GM21723 (cell line): ENCODE measurements around the gene PMM1.
"Not testable (repeated sequence)": the region's sequence is repeated elsewhere in the genome, so short reads cannot be mapped to it uniquely, and the experiment has no call there.

Experiments used
- ATAC-seq: cut with Tn5 transposase; IDR thresholded peaks from one replicate; pipeline ENCODE4 v1.9.1; 2021; ENCODE audit warnings: mild to moderate bottlenecking, moderate library complexity; ENCODE audit not compliant: unreplicated experiment

Gene PMM1

DNA sequence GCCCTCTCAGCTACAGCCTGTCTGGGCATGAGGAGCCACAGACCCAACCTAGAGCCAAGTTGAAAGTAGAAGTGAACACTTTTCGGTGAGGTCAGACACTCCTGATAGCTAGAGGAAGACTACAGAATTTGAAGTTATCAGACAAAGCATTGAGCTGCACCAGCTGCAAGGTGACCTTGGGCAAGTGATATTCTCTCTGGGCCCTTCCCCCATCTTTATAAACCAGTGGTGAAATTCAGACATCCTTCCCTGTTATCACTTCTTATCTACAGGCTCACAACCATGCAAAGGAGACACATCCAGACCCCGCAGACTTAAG, 8.0 kb upstream of the PMM1 start:
- ATAC-seq = no peak

DNA sequence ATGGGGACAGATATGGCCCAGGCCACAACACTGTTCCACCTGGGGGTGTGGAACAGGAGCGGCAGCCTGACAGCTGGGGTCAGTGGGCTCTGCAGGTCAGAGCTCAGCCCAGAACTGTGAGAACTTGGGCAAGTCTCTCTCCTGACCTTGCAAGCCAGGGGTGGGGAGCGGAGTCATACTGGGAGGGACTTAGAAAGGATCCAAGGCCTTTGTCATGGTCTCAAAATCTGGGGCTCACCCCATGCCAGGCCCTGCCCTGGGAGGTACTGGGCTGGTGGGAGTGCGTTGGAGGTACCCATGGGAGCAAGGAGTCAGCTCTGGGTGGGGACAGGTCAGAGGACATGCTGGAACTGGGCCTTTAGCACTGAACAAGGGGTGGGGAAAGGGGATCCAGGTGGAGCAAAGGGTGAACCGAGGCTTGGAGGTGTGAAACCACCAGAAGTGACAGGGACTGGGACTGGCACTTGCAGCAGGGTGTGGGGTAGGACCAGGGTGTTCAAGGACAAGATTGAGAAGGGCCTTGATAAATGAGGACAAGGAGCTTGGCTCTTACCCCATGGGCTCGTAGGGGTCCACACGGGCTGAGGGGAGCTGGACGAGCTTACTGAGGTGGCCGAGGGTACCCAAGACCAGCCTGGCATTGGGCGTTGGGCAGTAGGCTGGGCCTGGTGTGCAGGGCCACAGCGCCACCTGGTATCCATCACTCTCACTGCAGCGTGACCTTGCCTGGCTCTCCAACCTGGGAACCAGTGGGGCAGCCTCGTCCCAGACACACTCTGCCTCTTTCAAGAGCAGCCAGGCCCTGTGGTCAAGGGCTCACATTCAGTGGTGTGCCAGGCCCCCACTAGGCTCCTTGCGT, 7.4 kb upstream of the PMM1 start:
- ATAC-seq = no peak

DNA sequence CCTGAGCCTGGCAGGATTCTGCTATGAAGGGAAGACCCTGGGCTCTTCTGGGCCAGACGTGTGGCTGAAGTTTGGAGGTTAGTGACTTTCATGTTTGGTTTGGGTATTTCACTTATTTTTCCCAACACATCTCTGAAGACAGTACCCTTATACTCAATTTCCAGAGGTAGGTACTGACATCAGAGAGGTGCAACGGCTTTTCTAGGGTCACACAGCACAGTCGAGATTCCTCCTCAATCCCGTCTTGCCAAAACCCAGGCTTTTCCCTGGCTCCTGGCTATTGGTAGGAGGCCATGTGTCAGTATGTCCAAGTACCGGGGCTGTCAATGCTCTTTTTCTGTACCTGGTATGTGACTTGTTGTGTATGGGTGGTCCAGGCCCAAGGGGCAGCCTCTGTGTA, 6.1 kb upstream of the PMM1 start:
- ATAC-seq = no peak

DNA sequence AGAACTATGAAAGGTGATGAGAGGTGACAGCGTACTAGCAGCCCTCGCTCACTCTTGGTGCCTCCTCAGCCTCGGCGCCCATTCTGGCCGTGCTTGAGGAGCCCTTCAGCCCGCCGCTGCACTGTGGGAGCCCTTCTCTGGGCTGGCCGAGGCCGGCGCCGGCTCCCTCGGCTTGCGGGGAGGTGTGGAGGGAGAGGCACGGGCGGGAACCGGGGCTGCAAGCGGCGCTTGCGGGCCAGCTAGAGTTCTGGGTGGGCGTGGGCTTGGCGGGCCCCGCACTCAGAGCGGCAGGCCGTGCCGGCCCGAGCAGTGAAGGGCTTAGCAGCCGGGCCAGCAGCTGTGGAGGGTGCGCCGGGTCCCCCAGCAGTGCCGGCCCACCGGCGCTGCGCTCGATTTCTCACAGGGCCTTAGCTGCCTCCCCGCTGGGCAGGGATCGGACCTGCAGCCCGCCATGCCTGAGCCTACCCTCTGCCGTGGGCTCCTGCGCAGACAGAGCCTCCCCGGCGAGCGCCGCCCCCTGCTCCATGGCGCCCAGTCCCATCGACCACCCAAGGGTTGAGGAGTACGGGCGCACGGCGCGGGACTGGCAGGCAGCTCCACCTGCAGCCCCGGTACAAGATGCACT, 3.8 kb upstream of the PMM1 start:
- ATAC-seq = not testable (repeated sequence)

DNA sequence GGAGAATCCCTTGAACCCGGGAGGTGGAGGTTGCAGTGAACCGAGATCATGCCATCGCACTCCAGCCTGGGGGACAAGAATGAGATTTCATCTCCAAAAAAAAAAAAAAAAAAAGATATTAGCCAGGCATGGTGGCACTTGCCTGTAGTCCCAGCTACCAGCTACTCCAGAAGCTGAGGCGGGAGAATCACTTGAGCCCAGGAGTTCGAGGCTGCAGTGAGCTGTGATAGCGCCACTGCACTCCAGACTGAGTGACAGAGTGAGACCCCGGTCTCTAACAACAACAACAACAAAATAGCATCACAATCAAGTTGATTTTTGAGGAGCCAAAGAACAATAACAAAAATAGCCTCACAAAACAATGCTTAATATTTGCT, 2.3 kb downstream of the PMM1 start:
- no peak for ATAC-seq

DNA sequence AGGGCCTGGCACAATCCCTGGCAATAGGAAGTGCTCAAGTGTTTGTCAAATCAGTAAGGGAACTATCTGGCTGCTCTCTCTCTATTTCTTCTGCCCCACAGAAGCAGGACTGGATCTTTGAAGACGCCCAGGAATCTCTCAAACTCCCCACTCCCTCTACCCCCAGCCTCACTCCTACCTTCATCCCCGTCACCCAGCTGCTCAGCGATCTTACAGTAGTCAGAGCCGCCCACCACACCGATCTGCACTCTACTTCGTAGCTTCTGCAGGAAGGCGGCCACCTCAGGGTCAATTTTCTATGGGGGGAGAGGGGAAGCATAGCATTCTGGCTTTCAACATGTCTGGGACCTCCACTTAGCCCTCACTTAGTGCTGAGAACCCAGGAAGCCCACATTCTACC, 3.7 kb downstream of the PMM1 start:
- ATAC-seq = no peak

DNA sequence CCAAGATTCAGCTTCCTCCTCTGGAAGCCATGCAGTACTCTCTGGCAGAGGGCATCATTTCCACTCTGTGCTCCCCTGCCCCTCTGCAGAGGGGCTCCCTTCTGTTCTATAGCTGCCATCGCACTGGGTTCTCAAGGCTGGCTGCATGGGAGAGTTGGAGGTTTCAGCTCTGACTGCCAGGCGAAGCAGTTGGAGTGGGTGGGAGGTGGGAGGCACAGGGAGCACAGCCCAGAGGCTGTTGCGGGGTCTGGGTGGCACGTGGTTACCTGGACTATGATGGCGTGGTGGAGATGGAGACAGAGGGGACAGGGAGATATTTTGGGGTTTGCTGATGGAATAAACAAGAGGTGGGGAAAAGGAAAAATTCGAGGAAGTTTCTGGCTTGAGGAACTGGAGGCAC, 4.8 kb downstream of the PMM1 start:
- ATAC-seq = no peak

DNA sequence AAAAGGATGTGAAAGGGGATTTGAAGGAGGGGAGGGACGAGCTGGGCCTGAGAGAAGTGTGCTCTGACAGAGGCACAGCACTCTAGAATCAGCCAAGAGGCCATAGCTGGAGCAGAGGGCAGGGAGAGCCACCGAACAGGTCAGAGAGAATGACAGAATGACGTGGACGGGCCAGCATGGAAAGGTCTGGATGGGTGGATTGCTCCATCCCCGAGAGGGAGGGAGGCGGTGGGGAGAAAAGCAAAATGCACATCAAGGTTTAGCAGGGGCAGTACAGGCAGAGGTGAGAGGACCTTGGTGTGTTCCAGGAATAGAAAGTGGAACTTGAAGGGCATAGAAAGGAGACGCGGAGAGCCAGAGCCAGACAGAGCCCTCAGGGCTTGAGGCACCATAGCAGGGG, 6.9 kb downstream of the PMM1 start:
- ATAC-seq = no peak

DNA sequence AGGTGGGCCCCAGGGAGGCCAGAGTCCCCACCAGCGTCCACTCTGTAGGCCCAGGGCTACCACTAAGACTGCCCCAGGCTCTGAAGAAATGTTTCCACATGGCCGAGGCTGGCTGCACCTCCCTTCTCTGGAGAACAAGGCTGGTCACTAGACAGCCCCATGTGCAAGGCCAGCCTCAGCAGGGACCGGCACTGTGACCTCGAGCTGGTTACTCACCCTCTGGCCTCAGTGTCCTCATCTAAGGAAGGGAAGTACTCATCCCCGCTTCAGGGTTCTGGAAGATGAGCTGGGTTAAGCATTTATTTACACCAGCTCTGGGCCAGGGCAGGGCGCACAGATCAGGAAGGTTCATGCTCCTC, 9.7 kb downstream of the PMM1 start:
- ATAC-seq = no peak

DNA sequence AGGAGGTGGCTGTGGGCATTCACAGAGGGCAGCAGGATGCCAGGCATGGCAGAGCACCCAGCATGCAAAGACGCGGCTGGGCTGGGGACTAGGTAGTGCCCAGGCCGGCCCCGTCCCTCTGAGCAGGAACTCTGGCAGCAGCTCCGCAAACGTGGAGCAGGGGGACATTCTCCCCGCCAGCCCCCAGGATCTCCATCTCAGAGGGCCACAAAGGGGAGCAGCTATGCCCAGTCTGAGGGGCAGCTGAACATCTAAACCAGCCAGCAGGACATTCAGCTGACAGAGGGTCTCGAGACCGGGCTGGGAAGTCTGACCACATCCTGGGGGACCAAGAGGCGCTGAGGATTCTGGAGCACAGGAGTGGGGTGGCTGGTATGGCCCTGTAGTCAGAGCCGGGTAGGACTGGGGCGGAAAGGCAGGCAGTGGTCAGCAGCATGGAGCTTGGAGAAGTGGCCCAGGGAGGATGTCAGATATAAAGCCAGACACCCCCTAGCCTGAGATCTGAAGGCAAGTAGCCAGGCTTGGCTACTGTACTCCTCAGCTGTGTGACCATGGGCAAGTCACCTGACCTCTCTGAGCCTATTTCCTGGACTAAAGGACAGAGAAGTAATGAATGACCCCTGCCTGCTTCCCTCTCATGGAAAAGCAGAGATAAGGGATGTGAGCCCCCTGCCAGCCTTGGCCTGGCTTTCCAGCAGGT, 10.2 kb downstream of the PMM1 start:
- ATAC-seq = no peak

DNA sequence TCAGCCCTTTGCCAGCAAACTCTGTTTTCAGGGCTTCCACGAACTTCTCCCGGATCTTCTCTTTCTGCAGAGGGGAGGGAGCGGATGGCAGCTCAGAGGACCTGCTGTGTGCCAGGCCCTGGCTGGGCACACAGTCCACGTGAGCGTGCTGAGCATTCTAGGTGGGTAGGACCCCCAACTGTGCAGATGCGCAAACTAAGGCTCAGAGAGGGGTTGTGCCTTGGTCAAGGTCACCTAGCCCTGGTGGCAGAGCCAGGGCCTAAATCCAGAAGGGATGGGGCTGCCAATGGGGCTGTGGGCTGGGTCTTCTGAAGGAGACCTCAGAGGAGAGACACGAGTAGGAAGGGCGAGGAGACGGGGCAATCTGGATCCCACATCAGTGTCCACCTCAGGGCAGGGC, 10.8 kb downstream of the PMM1 start:
- no peak for ATAC-seq

DNA sequence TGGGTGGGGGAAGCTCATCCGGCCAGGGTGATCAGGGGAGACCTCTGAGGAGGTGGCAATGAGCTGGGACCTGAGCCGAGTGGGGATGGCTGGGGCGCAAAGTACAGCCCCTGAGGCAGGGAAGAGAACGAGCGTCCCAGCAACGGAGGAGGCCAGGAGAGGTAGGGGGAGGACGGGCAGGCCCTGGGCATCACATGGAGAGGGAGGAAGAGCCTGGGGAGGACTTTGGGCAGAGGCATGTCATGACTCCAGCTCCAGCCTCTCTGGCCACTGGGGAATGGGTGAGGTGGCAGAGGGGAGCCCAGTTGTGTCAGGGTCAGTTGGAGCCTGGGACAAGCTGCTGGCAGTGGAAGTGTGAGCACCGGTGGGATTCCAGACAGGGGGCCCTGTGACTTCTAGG, 11.5 kb downstream of the PMM1 start:
- no peak for ATAC-seq

DNA sequence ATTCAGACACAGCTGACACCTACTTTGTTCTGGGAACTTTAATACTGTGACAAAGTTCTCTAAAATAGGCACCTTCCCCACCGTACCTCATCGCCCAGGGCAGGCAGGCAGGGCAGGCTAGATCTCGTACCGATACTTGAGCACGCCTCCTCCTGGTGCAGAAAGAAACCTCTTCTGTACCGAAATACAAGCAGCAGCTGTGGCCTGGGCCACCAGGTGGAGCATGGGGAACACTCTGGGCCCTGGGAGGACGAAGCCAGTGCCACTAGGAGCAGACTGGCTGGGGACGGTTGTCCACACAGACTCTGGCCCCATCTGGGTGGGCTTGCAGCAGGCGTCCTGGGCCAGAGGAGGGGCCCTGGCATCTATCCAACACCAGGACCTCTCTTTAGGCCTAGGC, 12.8 kb downstream of the PMM1 start:
- no peak for ATAC-seq

DNA sequence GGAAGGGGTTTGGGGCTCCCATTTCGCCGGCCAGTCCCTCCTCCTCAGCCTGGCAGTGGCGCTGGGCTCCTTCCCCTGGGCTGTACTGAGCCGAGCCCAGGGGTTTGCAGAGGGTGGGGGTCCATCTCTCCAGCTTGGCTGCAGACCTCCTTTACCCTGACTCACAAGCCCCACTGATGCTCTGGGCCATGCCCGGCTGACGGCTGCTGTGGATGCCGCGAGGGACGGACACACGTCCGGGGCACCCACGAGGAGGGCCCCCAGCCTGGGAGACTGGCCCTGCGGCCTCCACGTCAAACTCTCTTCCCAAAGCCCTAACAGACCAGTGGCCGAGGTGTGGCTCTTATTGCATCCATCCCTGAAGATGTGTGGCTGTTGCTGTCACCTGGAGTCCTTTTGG, 14.1 kb downstream of the PMM1 start:
- no peak for ATAC-seq

DNA sequence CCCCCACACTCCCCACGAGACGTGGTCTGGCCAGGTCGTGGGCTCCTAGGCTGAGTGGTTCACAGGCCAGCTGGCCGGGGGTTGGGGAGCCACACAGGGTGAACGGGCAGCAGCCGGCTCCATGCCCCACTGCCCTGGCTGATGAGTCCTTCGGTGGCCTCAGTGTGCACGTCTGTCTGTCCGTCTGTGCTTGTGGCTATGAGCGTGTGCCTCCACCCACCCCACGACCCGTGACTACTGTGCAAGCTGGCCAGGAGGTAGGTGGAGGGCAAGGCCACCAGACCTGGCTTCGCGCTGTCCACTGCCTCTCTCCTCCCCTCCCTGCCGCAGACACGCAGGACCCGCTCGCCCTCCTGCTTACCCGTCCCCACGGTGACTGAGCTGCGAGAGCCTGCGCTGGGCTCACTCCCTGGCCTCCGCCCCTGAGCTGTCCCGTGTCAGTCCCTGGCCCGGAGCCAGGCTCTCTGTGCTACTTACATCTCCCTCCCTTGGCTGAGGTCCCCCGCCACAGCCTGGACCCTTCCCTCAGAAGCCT, 14.7 kb downstream of the PMM1 start:
- no peak for ATAC-seq

DNA sequence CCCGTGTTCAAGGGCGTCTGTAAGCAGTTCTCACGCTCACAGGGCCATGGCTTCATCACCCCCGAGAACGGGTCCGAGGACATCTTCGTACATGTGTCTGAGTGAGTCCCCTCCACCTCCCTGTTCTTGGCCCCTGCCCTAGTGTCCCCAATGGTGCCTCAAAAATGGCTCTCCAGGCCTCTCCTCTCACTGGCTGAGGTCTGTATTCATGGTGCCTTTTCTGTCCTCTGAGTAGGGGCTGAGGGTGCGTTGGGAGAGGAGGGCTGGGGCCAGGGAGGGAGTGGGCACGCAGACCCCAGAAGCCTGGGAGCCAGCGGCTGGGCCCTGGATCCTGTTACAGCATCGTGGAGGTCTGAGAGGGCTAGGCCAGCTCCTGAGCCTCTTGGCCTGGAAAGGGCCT, 16.0 kb downstream of the PMM1 start:
- no peak for ATAC-seq

DNA sequence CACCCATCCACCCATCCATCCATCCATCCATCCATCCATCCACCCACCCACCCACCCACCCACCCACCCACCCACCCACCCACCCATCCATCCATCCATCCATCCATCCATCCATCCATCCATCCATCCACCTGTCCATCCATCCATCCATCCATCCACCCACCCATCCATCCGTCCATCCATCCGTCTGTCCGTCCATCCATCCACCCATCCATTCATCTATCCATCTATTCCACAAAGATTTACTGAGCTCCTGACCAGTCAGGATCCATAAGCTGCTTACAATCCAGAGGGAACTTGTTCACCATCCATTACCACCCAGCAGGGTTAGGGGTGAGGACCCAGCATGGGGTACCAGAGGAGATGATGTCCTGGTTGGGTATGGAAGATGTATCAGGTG, 17.3 kb downstream of the PMM1 start:
- ATAC-seq = not testable (repeated sequence)

DNA sequence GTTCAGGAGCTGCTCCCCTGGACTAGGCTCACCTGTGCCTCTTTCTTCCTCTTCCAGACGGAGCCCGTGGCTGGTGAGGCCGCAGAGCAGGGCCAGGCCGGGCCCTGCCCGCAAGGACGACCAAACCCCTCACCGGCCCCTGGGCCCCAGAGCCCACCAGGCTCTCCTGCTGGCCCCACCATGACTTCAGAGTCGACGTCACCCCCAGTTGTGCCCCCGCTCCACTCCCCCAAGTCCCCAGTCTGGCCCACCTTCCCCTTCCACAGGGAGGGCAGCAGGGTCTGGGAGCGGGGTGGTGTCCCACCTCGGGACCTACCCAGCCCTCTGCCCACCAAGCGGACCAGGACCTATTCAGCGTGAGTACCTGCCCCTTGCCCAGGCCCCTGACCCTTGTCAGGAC, 17.9 kb downstream of the PMM1 start:
- no peak for ATAC-seq

DNA sequence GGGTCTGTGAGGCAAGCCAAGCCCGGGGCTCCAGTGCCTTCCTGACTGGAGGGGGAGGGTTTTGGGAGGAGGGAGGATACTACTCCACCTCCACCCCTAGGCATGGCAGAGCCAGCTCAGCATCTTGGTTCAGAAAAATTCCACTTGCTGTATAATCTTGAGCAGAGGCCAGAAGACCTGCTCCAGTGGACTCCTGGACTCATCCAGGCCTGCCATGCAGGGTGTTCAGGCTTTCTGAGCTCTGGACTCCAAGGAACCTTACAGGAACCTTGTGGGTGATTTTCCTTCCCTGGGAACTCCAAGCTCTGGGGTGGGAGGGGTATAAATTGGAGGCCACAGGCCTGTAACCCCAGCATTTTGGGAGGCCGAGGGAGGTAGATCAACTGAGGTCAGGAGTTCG, 19.4 kb downstream of the PMM1 start:
- no peak for ATAC-seq

DNA sequence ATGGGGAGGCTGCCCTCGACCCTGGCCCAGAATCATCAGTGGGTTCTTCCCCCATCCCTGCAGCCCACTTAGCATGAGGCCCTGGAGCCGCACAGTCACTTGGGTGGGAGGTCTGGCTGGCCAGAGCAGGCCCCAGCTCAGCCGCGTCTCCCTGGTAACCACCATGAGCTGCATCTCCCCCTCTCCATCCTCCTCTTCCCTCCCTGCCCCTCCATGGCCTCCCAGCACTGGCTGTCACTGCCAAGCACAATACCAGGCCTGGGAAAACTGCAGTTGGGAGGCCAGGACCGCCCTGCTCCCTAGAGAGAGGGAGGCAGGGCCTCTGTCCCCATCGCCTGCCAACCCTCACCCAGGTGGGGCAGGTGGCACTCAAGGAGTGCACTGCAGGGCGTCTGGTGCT, 20.8 kb downstream of the PMM1 start:
- no peak for ATAC-seq

DNA sequence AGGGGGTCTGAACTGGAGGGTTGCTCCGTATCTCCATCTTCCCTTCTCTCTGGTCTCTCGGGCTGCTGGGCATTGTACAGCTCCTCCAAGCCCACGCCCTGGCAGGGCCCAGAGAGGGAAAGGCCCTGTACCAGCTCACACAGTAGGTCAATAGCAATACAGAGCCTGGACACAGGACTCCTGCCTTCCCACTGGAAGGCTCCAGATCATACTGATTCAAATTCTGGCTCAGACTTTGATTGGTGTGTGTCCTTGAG, 22.2 kb downstream of the PMM1 start:
- ATAC-seq = no peak

DNA sequence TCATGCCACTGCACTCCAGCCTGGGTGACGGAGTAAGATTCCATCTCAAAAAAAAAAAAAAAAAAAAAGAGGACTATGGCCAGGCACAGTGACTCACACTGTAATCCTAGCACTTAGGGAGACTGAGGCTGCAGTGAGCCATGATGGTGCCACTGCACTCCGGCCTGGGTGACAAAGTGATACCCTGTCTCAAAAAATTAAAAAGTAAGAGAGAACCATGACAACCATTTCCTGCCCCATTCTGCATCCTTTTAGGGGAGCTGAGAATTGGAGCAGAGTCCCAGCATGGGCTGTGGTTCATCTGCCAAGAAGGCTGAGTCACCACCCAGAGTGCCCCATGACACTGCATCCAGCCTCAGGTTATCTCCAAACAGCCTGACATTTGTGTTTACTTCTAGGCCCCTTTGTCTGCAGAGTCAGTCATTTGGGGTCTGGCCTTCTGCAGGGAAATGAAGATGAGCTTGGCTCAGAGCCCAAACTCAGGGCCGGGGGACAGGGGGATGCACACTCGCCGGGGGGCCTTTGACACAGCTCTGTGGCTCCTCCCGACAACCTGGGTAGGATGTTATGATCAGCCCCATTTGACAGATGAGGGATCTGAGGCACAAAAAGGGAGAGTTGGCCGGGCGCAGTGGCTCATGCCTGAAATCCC, 24.1 kb downstream of the PMM1 start:
- no peak for ATAC-seq
